HEK293T (cell line): Measurements from ENCODE around the gene COA4.

Experiments used
- ARNT ChIP-seq: fragments of 450-650 bp; IDR thresholded peaks from 2 replicates; pipeline ENCODE4 v1.6.1; 2017; ENCODE audit warnings: mild to moderate bottlenecking
- BHLHE40 ChIP-seq: fragments of 450-650 bp; IDR thresholded peaks from 2 replicates; pipeline ENCODE4 v1.6.1; 2016; ENCODE audit warnings: mild to moderate bottlenecking, moderate library complexity, borderline replicate concordance
- FOXA1 ChIP-seq: fragments of 450-650 bp; IDR thresholded peaks from 2 replicates; pipeline ENCODE4 v1.6.1; 2016; ENCODE audit warnings: mild to moderate bottlenecking
- L3MBTL2 ChIP-seq: fragments of 450-650 bp; conservative IDR thresholded peaks from 2 replicates; pipeline ENCODE4 v1.6.1; 2016; ENCODE audit warnings: mild to moderate bottlenecking
- NFRKB ChIP-seq: fragments of 450-650 bp; IDR thresholded peaks from 2 replicates; pipeline ENCODE4 v1.6.1; 2016; ENCODE audit warnings: mild to moderate bottlenecking, moderate library complexity
- SP1 ChIP-seq: fragments of 450-650 bp; IDR thresholded peaks from 2 replicates; pipeline ENCODE4 v1.6.1; 2017
- SUZ12 ChIP-seq: fragments of 450-650 bp; IDR thresholded peaks from 2 replicates; pipeline ENCODE4 v1.6.1; 2016; ENCODE audit warnings: mild to moderate bottlenecking
- TARDBP ChIP-seq: fragments of 450-650 bp; IDR thresholded peaks from 2 replicates; pipeline ENCODE4 v1.6.1; 2016
- ZNF384 ChIP-seq: fragments of 450-650 bp; IDR thresholded peaks from 2 replicates; pipeline ENCODE4 v1.6.1; 2016

- TF ChIP-seq FOXA1 (no peak), SUZ12 (no peak), NFRKB (no peak), L3MBTL2 (no peak), TARDBP (no peak), SP1 (no peak), ARNT (no peak), BHLHE40 (no peak), ZNF384 (no peak)
Observed at GRCh38 chr11:73889019-73889418, 12.4 kb upstream of the COA4 start.
